Fibroblast of skin of back (primary cell): ENCODE data around the gene TUBGCP4. TPM values are rescaled to one million over a fixed set of nuclear protein-coding genes. Genes with fewer than 3 reads are reported as not detected.
A peak's percentile ranks its signal among the peaks of the same experiment; 100 is the strongest.
"Not testable (repeated sequence)": the region's sequence is repeated elsewhere in the genome, so short reads cannot be mapped to it uniquely, and the experiment has no call there.

Source experiments
- DNase-seq: peaks from one replicate; pipeline ENCODE4 v3.0.0-alpha.2; 2013
- polyA plus RNA-seq, 2 experiments: library from polyadenylated mRNA; unstranded; fragments of 120-200 nt; gene quantifications; one replicate each; pipeline ENCODE4 v1.2.1, GENCODE V29; 2013; ENCODE audit not compliant: insufficient read length in 2 of 2

Gene TUBGCP4
- polyA plus RNA-seq (2013, experiment 1 of 2; ENCODE audit: insufficient read length) = 13.1 TPM
- polyA plus RNA-seq (2013, experiment 2 of 2; ENCODE audit: insufficient read length) = 11.7 TPM

GRCh38 chr15:43370975-43371974, at the start of gene TUBGCP4, which contains the start of gene ZSCAN29:
Gene TUBGCP4 (plus strand): TSS chr15:43371101. CDS start chr15:43371355, 254 bp downstream.
Gene ZSCAN29 (minus strand): TSS chr15:43371043. CDS start chr15:43369913, 1,130 bp downstream.
- DNase-seq = peak; percentile 83

- DNase-seq = no peak
Measured at GRCh38 chr15:43325039-43325684, 45.7 kb upstream of the TUBGCP4 start.

- peak; percentile 48 for DNase-seq
Measured at GRCh38 chr15:43329217-43329959, 41.5 kb upstream of the TUBGCP4 start.

GRCh38 chr15:43329960-43330779, 40.7 kb upstream of the TUBGCP4 start, which contains the start of gene LCMT2:
Gene LCMT2 (minus strand): TSS chr15:43330573. CDS start chr15:43330489, 84 bp downstream.
- DNase-seq = peak; percentile 95

- no peak for DNase-seq
Measured at GRCh38 chr15:43330780-43331087, 40.2 kb upstream of the TUBGCP4 start.

- peak; percentile 6 for DNase-seq
Measured at GRCh38 chr15:43346305-43346704, 24.6 kb upstream of the TUBGCP4 start.

- DNase-seq = no peak
Measured at GRCh38 chr15:43347114-43347513, 23.8 kb upstream of the TUBGCP4 start.

GRCh38 chr15:43352693-43353382, 18.1 kb upstream of the TUBGCP4 start:
- DNase-seq = no peak

GRCh38 chr15:43360821-43361220, 10.1 kb upstream of the TUBGCP4 start:
- no peak for DNase-seq

- DNase-seq = no peak
Measured at GRCh38 chr15:43361313-43361903, 9.5 kb upstream of the TUBGCP4 start.

- DNase-seq = peak; percentile 23
Measured at GRCh38 chr15:43370310-43370974, 459 bp upstream of the TUBGCP4 start.

- peak; percentile 27 for DNase-seq
Measured at GRCh38 chr15:43376017-43376705, 5.3 kb downstream of the TUBGCP4 start.

GRCh38 chr15:43378601-43379000, 7.7 kb downstream of the TUBGCP4 start:
- DNase-seq = no peak

GRCh38 chr15:43382310-43382709, 11.4 kb downstream of the TUBGCP4 start:
- DNase-seq = no peak

- DNase-seq = peak; percentile 12
Measured at GRCh38 chr15:43383070-43383469, 12.2 kb downstream of the TUBGCP4 start.

GRCh38 chr15:43390723-43391122, 19.8 kb downstream of the TUBGCP4 start:
- peak; percentile 14 for DNase-seq

- DNase-seq = not testable (repeated sequence)
Measured at GRCh38 chr15:43393592-43393991, 22.7 kb downstream of the TUBGCP4 start.

- DNase-seq = no peak
Measured at GRCh38 chr15:43402255-43402654, 31.4 kb downstream of the TUBGCP4 start.

GRCh38 chr15:43403616-43404015, 32.7 kb downstream of the TUBGCP4 start:
- no peak for DNase-seq
